ENCODE measurements around the gene EIF3J.

DNA sequence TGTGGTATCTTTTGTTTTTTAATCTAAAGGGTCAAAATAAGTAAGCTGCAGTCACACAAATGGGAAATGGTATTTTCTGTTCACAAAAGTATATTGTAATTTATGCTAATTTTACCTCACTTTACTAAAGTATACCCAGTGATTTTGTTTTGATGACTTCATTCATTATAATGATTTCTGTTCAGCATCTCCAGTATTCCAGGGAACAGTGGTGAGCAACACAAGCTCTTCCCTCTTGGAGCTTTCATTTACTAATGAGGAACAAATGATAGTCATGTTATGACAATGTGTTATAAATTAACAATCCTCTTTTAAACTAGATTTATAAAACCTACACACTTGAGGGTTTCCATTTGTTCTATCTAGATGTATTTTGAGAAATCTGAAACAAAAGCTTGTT, 20.5 kb upstream of the EIF3J start:
- TF ChIP-seq EZH2 (IDR thresholded peaks at IDR 0.05; ENCODE audit: insufficient read depth, poor library complexity, severe bottlenecking) (no peak), EZH2phosphoT487 (IDR thresholded peaks at IDR 0.05; ENCODE audit: insufficient read depth, low read depth) (no peak)

All from GM23248 (cell line).